ENCODE measurements around the gene TCF12.

DNA sequence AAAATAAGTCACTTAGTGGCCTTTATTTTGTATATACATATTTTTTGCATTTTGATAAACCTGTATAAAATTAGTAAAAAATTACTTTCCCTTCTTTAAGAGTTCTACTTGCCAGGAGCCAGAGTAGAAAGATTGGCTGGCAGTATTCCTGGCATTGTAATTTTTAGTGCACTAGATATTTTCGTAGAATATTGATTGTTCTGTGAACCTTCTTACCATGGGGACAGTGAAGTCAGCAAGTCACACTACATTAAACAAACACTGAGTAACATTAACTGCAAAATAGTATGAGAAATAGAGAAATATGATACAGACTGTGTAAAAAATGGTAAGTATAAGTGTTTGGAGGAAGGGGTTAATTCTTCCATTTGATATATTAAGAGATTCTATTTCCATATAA lies 26.0 kb downstream of the TCF12 start:
- no peak for TF ChIP-seq CTCF (IDR thresholded peaks at IDR 0.05)
- TF ChIP-seq POLR2A (IDR thresholded peaks at IDR 0.05), result no peak
